H1 (cell line): Measurements from ENCODE around the gene CCDC148. TPM values are rescaled to one million over a fixed set of nuclear protein-coding genes. Genes with fewer than 3 reads are reported as not detected.

Experiments
- ATF2 ChIP-seq: IDR thresholded peaks from 2 replicates; pipeline ENCODE4 v1.6.1; 2012; ENCODE audit warnings: low read length, inconsistent platforms
- TAF1 ChIP-seq: IDR thresholded peaks from 2 replicates; pipeline ENCODE4 v1.6.1; 2011; ENCODE audit warnings: mild to moderate bottlenecking, low read depth, low read length
- polyA plus RNA-seq, 7 experiments: library from polyadenylated mRNA; depleted of rRNA in 3 of 7; stranded (reverse) in 5 of 7; unstranded in 2 of 7; fragments of >200 nt in 5 of 7; fragments of 200-250 nt in 2 of 7; gene quantifications; 1 replicate in 5 of 7; 2 replicates in 1 of 7; 4 replicates in 1 of 7; pipeline versions ENCODE4 v1.2.1 to v1.2.3, GENCODE V29; 2011 to 2013; ENCODE audit warnings: missing spikeins in 2 of 7, mixed read lengths in 2 of 7
- total RNA-seq: library from RNA; stranded (reverse); fragmentation: NEBNext Ultra II Directional; extraction: Animal tissue kit (Norgen Biotek cat#: 25700); gene quantifications from 2 replicates; pipeline ENCODE4 v1.2.1, GENCODE V29; 2021

Gene CCDC148
- total and polyA plus RNA-seq, 2 of the 8 experiments (the other 6 are each of a cell fraction or from before 2014, with no cell fraction given) = 0.45 to 1.3 TPM

DNA sequence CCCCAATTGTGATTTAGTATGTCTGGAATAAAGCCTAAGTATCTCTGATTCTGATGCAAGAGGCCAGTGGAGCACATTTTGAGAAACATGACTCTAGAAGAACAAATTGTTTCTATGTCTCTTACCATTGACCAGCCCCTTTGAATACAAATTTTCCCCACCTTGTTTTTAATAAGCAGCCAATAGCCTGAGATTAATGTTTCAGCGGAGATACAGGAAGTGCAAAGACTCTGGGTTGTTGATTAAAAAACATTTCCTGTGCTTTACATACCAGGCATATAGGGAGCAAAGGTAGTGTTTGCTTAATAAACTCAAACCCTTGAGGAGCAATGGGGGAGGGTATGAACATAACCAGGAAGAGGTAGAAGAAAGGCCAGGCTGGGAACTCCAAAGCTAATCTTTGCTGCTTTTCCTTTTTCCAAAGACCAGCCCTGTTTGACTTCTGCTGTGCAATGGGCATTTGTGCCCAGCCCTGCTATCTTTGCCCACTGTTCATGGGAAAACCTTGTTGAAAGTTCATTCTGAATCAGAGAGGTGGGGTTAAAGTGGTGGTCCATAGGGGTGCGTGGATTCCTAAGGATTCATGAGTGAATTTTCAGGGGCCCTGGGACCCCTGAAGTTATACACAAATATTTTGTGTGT lies 325.6 kb downstream of the CCDC148 start (continued):
- TF ChIP-seq ATF2 (no peak), TAF1 (no peak)
